Loucy (cell line): ENCODE data around the gene FGF14.

Experiments used
- H2AFZ ChIP-seq: fragments of 200-600 bp; sonication (generic); 2 replicates; pipeline ENCODE4 v1.6.0; 2016; ENCODE audit warnings: antibody characterized with exemption, mild to moderate bottlenecking, low read length, moderate library complexity
- H3F3A ChIP-seq: fragments of 200-600 bp; 2 replicates; pipeline ENCODE4 v1.6.0; 2016; ENCODE audit warnings: antibody characterized with exemption, low read depth, mild to moderate bottlenecking
- H3K27me3 ChIP-seq: fragments of 200-600 bp; sonication (generic); 2 replicates; pipeline ENCODE4 v1.6.1; 2014; ENCODE audit warnings: low read length, mild to moderate bottlenecking; ENCODE audit not compliant: insufficient read depth, poor library complexity, severe bottlenecking
- H3K36me3 ChIP-seq: fragments of 200-600 bp; sonication (generic); 2 replicates; pipeline ENCODE4 v1.6.1; 2016; ENCODE audit warnings: low read length; ENCODE audit not compliant: insufficient read depth
- H3K4me1 ChIP-seq: fragments of 200-600 bp; sonication (generic); 2 replicates; pipeline ENCODE4 v1.5.1; 2014; ENCODE audit warnings: low read length, mild to moderate bottlenecking; ENCODE audit not compliant: insufficient read depth, poor library complexity, severe bottlenecking
- H3K4me2 ChIP-seq: fragments of 200-600 bp; sonication (generic); 2 replicates; pipeline ENCODE4 v1.6.0; 2014; ENCODE audit warnings: antibody characterized with exemption, low read length, low read depth, mild to moderate bottlenecking; ENCODE audit not compliant: poor library complexity, severe bottlenecking
- H3K4me3 ChIP-seq: fragments of 200-600 bp; sonication (generic); 2 replicates; pipeline ENCODE4 v1.5.1; 2014; ENCODE audit warnings: low read length, mild to moderate bottlenecking, mixed read lengths; ENCODE audit not compliant: poor library complexity, severe bottlenecking
- H3K79me2 ChIP-seq: fragments of 200-600 bp; sonication (generic); 2 replicates; pipeline ENCODE4 v1.6.1; 2014; ENCODE audit warnings: low read length; ENCODE audit not compliant: insufficient read depth
- H3K9ac ChIP-seq: fragments of 200-600 bp; sonication (generic); 2 replicates; pipeline ENCODE4 v1.6.0; 2014; ENCODE audit warnings: mild to moderate bottlenecking, low read depth, low read length, moderate library complexity; ENCODE audit not compliant: poor library complexity, severe bottlenecking
- H3K9me2 ChIP-seq: fragments of 200-600 bp; sonication (generic); replicated peaks from 2 replicates; pipeline ENCODE4 v1.6.1; 2016; ENCODE audit warnings: low read depth, low read length, mixed read lengths
- H3K9me3 ChIP-seq: fragments of 200-600 bp; sonication (generic); 2 replicates; pipeline ENCODE4 v1.6.1; 2014; ENCODE audit warnings: mild to moderate bottlenecking, antibody characterized with exemption, low read length, low read depth; ENCODE audit not compliant: insufficient read depth
- H4K20me1 ChIP-seq: fragments of 200-600 bp; sonication (generic); 2 replicates; pipeline ENCODE4 v1.6.0; 2014; ENCODE audit warnings: antibody characterized with exemption, low read length, mild to moderate bottlenecking; ENCODE audit not compliant: insufficient read depth, poor library complexity, severe bottlenecking
- EZH2phosphoT487 ChIP-seq: fragments of 200-600 bp; IDR thresholded peaks from 2 replicates; pipeline ENCODE4 v1.6.1; 2018; ENCODE audit warnings: antibody characterized with exemption, mild to moderate bottlenecking, moderate library complexity, borderline replicate concordance
- TF ChIP-seq, protein P1 (sequence below): fragments of 200-600 bp; sonication (generic); conservative IDR thresholded peaks from 2 replicates; pipeline ENCODE4 v1.5.1; 2014; ENCODE audit warnings: mild to moderate bottlenecking, antibody characterized with exemption, low read length

The FGF14 gene

DNA sequence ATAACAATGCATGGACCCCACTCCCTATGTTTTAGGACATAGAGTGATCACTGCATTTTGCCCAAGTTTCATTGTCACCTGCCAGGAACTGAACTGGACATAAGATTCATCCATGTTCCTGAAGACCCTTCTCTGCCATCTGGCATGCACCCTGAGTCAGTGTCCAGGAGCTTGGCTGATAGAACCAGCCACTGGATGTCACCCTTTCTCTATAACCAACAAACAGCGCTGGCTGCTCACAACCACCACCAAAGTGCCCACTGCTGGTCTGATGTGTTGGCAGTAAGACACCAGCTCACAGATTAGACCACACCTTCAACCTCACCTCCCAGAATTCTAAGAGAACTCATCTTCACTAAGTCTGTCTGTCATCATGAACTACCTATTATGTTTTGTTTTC is 616.0 kb downstream of the FGF14 start:
- no peak overlapping the region for H3K4me2 ChIP-seq
- H3F3A ChIP-seq = no peaks in the 10 kb centered on the region
- no peak overlapping the region for H2AFZ ChIP-seq
- no peak overlapping the region for H3K9ac ChIP-seq
- no peaks in the 10 kb centered on the region for H3K27me3 ChIP-seq
- no peaks in the 10 kb centered on the region for H3K36me3 ChIP-seq
- no peak overlapping the region for H3K4me3 ChIP-seq
- H4K20me1 ChIP-seq = no peaks in the 10 kb centered on the region
- H3K9me2 ChIP-seq = no peaks in the 10 kb centered on the region
- no peaks in the 10 kb centered on the region for H3K79me2 ChIP-seq
- H3K4me1 ChIP-seq = no peaks in the 10 kb centered on the region
- TF ChIP-seq EZH2phosphoT487 = no peak
- TF ChIP-seq, protein P1, sequence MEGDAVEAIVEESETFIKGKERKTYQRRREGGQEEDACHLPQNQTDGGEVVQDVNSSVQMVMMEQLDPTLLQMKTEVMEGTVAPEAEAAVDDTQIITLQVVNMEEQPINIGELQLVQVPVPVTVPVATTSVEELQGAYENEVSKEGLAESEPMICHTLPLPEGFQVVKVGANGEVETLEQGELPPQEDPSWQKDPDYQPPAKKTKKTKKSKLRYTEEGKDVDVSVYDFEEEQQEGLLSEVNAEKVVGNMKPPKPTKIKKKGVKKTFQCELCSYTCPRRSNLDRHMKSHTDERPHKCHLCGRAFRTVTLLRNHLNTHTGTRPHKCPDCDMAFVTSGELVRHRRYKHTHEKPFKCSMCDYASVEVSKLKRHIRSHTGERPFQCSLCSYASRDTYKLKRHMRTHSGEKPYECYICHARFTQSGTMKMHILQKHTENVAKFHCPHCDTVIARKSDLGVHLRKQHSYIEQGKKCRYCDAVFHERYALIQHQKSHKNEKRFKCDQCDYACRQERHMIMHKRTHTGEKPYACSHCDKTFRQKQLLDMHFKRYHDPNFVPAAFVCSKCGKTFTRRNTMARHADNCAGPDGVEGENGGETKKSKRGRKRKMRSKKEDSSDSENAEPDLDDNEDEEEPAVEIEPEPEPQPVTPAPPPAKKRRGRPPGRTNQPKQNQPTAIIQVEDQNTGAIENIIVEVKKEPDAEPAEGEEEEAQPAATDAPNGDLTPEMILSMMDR = peak; percentile 40
- no peaks in the 10 kb centered on the region for H3K9me3 ChIP-seq

DNA sequence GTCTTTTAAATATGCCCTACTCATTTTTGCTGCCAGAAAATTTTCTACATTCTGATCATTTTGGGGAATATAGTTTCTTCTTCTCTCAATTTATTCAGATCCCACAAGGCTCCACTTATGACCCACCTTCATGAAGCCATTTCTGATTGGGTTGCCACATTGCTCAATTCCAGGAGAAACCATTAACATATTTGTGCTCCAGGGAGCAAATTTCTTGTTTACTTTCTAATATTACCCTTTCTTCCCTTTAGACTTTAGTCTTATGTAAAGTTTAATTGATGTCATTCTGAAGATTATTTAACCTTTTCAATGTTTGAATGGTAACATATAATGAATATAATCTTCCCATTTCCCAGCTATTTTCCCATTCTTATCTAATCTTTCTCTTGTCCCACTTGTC is 617.5 kb downstream of the FGF14 start:
- Histone ChIP-seq H3K9ac (no peak overlapping the region), H3F3A (no peaks in the 10 kb centered on the region), H4K20me1 (no peaks in the 10 kb centered on the region), H3K4me2 (no peak overlapping the region), H3K27me3 (no peaks in the 10 kb centered on the region), H3K4me1 (no peaks in the 10 kb centered on the region), H3K9me2 (no peaks in the 10 kb centered on the region), H3K79me2 (no peaks in the 10 kb centered on the region), H3K4me3 (no peak overlapping the region), H2AFZ (no peak overlapping the region), H3K36me3 (no peaks in the 10 kb centered on the region), H3K9me3 (no peaks in the 10 kb centered on the region)
- TF ChIP-seq EZH2phosphoT487 = no peak
- TF ChIP-seq, protein P1 = no peak

DNA sequence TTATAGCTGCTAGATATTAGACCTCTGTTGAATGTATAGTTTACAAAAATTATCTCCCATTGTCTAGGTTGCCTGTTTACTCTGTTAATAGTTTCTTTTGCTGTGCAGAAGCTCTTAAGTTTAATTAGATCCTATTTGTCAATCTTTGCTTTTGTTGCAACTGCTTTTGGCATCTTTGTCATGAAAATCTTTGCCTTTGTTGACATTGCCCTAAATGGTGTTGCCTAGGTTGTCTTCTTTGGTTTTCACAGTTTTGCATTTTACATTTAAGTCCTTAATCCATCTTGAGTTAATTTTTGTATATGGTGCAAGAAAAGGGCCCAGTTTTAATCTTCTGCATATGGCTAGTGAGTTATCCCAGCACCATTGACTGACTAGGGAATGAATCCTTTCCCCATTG is 618.3 kb downstream of the FGF14 start:
- Histone ChIP-seq H3K4me2 (no peak overlapping the region), H3K9me3 (no peaks in the 10 kb centered on the region), H3K4me1 (no peaks in the 10 kb centered on the region), H3K79me2 (no peaks in the 10 kb centered on the region), H3K4me3 (no peak overlapping the region), H3K36me3 (no peaks in the 10 kb centered on the region), H3F3A (no peaks in the 10 kb centered on the region), H4K20me1 (no peaks in the 10 kb centered on the region), H3K9me2 (no peaks in the 10 kb centered on the region), H3K27me3 (no peaks in the 10 kb centered on the region), H3K9ac (no peak overlapping the region), H2AFZ (no peak overlapping the region)
- TF ChIP-seq EZH2phosphoT487 = no peak
- TF ChIP-seq, protein P1 = no peak
